Ammon's horn (tissue), 1 donor: Measurements from ENCODE around the gene TYW1B.
"Not testable (repeated sequence)": the region's sequence is repeated elsewhere in the genome, so short reads cannot be mapped to it uniquely, and the experiment has no call there.

ENCODE experiments used
- DNase-seq: peaks from one replicate; pipeline ENCODE4 v3.0.0-alpha.2; 2016; ENCODE audit warnings: low spot score

The TYW1B gene, protein sequence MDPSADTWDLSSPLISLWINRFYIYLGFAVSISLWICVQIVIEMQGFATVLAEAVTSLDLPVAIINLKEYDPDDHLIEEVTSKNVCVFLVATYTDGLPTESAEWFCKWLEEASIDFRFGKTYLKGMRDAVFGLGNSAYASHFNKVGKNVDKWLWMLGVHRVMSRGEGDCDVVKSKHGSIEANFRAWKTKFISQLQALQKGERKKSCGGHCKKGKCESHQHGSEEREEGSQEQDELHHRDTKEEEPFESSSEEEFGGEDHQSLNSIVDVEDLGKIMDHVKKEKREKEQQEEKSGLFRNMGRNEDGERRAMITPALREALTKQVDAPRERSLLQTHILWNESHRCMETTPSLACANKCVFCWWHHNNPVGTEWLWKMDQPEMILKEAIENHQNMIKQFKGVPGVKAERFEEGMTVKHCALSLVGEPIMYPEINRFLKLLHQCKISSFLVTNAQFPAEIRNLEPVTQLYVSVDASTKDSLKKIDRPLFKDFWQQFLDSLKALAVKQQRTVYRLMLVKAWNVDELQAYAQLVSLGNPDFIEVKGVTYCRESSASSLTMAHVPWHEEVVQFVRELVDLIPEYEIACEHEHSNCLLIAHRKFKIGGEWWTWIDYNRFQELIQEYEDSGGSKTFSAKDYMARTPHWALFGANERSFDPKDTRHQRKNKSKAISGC

DNA sequence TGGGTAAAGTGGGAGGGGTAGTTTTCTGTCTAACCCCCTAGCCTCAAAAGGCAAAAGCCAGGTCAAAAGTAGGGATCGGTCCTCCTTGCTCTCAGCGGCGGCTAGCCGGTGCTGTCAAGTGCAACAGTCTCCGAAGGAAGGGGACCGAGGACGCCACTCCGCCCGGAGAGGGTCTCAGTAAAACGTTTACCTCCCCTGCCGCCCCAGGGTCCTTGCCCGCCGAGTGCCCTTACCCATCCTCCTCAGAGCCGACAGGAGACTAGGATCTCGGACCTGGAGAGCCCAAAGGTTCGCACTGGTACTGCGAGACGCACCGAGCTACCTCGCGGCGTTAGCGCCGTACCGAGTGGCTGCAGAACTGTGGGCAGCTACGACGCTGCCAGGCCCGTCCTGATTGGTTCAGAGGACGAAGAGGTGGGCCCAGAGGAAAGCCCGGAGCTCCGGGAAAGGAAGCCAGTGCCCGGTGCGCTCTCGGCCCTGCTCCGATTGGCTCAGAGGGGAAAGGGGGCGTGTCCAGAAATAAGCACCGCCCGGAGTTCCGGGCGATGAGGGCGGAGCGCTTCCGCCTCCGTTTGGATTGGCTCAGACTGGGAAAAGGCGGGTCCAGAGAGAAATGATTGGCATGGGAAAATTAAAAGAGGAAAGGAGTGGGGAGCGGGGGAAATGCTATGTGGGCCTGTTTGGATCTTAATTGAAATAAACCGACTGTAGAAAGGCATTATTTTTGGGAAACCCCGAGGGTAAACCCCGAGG is at the start of gene TYW1B:
Gene TYW1B (minus strand): TSS at position 362 of the 753 bp plus-strand sequence. CDS start 125 bp downstream, at position 237.
- DNase-seq = peak; percentile 99

GRCh38 chr7:72867591-72867990 is 39.6 kb upstream of the TYW1B start:
- DNase-seq = not testable (repeated sequence)

DNA sequence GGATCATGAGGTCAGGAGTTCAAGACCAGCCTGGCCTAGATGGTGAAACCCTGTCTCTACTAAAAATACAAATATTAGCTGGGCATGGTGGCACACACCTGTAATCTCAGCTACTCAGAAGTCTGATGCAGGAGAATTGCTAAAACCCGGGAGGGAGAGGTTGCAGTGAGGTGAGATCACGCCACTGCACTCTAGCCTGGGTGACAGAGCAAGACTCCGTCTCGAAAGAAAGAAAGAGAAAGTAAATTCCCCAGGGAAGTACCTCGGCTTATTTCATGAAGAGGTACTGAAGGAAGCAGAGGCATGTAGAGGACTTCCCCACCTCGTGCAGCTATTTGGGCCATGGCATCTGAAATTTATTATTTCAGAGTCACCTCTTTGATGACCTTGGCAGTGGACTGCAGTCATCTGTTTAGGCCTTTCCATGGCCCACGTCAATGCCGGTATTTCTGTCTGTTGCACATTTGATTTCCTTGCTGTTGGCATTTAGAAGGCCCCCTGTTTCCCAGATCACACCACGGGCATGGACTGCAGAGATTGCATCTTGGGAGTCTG is 30.9 kb upstream of the TYW1B start:
- not testable (repeated sequence) for DNase-seq

DNA sequence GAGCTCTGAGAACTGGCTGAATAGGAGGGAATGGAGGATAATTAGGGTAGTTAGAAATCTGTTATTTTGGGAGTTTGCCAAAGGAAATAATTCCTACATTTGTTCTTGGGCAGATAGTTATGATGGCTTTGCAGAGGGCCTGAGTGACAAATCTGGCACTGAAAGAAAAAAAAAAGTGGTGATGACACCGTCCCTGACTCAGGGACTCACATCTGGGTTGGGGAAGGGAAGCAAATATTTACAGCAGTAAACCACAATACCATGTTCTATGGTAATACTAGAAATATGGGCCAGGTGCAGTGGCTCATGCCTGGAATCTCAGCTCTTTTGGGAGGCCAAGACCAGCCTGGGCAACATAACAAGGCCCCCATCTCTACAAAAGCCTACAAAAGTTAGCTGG is 29.9 kb upstream of the TYW1B start:
- DNase-seq = not testable (repeated sequence)

GRCh38 chr7:72855261-72855660 is 27.3 kb upstream of the TYW1B start:
- DNase-seq = not testable (repeated sequence)

GRCh38 chr7:72852937-72853336 is 24.9 kb upstream of the TYW1B start:
- not testable (repeated sequence) for DNase-seq

- DNase-seq = not testable (repeated sequence)
These were observed 22.7 kb upstream of the TYW1B start for GRCh38 chr7:72850746-72851145.

DNA sequence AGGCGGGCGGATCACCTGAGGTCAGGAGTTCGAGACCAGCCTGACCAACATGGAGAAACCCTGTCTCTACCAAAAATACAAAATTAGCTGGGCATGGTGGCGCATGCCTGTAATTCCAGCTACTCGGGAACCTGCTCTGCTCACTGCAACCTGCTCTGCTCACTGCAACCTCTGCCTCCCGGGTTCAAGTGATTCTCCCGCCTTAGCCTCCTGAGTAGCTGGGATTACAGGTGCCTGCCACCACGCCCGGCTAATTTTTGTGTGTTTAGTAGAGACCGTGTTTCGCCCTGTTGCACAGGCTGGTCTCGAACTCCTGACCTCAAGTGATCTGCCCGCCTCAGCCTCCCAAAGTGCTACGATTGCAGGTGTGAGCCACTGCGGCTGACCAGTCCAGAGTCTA is 16.1 kb upstream of the TYW1B start:
- not testable (repeated sequence) for DNase-seq

DNA sequence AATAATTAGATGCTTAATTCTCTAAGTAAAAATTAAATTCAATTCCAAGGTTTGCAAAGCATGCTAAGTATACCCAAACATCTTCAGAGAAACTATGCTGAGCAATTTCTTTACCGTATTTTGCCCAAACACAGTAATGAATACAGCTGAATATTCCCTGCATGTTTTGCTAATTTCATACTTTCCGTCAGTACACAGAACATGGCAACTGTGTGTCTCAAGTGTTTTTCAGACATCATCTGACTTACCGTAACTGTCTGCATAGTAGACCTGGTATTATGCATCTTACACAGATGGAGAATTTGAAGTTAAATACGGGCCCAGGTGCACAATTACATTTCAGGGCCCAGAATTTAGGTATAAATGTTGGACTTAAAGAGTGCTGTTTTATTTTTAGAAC is 15.2 kb upstream of the TYW1B start:
- DNase-seq = not testable (repeated sequence)

GRCh38 chr7:72840966-72841511 is 13.0 kb upstream of the TYW1B start:
- not testable (repeated sequence) for DNase-seq

- not testable (repeated sequence) for DNase-seq
These were observed 10.3 kb upstream of the TYW1B start for GRCh38 chr7:72838315-72838714.

DNA sequence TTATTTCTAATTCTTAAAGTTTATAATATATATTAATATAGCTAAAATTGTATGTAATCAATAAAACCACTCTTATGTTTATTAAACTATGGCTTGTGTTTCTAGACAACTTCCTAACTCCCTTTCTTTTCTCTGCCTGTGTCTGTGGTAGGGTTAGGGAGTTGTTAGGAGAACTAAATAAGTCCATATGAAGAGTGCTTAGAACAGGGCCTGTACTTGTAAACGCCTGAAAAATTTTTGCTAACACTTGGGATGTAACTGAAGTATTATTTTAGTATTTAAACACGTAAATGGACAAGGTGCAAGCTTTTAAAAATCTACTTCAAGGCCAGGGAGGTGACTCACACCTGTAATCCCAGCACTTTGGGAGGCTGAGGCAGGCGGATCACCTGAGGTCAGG is 9.3 kb upstream of the TYW1B start:
- DNase-seq = not testable (repeated sequence)

DNA sequence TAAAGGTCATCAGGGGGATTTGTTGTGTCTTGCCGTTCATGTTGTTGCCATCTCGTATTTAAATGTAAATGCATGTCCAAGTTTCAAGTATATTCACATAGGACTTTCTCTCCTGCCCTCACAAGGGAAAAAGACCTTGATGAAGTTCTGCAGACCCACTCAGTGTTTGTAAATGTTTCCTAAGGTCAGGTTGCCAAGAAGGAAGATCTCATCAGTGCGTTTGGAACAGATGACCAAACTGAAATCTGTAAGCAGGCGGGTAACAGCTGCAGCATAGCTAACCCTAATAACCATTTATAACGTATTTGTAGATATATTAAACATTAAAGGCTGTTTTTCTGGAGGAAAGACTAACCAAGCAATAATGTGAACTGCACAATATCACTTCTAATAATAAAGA is 2.6 kb upstream of the TYW1B start:
- DNase-seq = not testable (repeated sequence)

- peak; percentile 62 for DNase-seq
These were observed 1.8 kb upstream of the TYW1B start for GRCh38 chr7:72829687-72830354.

DNA sequence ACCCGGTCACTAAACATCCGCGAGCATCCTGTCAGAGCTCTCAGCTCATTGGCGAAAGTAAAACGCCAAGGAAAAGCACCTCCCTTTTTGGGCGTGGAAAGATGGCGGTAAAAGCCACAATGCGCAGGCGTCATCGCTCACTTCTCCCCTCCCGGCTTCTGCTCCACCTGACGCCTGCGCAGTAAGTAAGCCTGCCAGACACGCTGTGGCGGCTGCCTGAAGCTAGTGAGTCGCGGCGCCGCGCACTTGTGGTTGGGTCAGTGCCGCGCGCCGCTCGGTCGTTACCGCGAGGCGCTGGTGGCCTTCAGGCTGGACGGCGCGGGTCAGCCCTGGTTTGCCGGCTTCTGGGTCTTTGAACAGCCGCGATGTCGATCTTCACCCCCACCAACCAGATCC is 1.3 kb upstream of the TYW1B start:
- peak; percentile 98 for DNase-seq

DNA sequence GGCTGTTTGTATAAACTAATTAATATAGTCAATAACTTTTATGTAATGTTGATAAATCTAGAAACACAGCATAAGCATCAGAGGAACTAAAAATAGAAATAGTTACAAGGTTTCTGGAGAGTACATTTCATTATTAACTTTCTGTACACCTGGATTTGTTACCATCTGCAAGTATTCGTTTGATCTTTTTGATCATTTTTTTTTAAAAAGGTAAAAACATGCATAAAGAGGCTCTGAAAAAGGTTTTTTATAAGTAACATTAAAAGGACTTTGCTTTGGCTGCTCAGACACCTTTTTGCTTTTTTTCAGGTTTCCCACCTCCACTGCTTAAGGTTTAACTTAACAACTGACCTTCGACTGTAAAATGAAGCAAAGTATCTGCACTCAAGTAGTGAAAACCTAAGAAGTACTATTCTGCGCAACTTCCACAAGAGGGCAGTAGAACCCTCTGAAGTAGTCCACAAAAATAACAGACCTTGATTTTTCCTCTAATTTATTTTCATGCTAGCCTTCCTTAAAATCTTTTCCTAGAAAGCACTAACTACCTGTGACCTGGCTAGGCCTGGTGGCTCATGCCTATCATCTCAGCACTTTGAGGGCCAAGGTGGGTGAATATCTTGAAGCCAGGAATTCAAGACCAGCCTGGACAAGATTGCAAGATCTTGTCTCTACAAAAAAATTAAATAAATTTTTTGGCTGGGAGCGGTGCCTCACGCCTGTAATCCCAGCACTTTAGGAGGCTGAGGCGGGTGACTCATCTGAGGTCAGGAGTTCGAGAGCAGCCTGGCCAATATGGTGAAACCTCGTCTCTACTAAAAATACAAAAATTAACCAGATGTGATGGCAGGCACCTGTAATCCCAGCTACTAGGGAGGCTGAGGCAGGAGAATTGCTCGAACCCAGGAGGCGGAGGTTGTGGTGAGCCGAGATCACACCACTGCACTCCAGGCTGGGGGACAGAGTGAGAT is 4.0 kb downstream of the TYW1B start:
- not testable (repeated sequence) for DNase-seq

DNA sequence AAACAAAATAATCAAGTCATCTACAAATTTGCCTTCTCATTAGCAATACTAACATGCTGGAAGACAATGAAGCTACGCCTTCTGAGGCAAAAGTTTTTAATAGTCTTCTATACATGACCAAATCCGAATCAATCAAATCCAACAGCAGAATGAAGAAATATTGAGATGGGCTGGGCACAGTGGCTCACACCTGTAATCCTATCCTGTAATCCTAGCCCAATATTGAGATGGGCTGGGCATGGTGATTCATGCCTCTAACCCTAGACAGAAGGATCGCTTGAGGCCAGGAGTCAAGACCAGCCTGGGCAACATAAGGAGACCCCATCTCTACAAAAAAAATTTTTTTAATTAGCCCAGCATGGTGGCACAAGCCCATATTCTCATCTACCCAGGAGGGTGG is 5.5 kb downstream of the TYW1B start:
- not testable (repeated sequence) for DNase-seq

GRCh38 chr7:72818663-72819361 is 9.2 kb downstream of the TYW1B start:
- not testable (repeated sequence) for DNase-seq

GRCh38 chr7:72817661-72818060 is 10.3 kb downstream of the TYW1B start:
- not testable (repeated sequence) for DNase-seq
